EL (cell line): ENCODE measurements around the gene FCRLA.
"Not testable (repeated sequence)": the region's sequence is repeated elsewhere in the genome, so short reads cannot be mapped to it uniquely, and the experiment has no call there.

Experiments used
- DNase-seq: peaks from one replicate; pipeline ENCODE4 v3.0.0-alpha.2; 2016

Gene FCRLA

DNA sequence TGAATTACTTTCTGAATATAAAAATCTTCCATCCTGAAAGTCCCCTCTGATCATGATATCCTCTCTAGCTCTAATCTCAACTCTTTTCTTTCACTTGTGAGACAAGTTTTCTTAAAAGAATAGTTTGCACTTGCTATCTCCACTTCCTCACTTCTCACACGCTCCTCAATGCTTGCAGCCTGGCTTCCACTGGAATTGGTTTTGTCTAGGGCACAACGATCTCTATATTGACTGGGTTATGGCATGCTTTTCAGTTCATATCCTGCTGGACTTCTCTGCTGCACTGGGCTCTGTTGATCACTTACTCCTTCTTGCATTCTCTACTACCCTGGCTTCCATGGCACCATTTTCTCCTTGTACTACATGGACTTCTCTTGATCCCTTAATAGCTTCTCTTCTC lies 474 bp downstream of the FCRLA start:
- DNase-seq: no peak

DNA sequence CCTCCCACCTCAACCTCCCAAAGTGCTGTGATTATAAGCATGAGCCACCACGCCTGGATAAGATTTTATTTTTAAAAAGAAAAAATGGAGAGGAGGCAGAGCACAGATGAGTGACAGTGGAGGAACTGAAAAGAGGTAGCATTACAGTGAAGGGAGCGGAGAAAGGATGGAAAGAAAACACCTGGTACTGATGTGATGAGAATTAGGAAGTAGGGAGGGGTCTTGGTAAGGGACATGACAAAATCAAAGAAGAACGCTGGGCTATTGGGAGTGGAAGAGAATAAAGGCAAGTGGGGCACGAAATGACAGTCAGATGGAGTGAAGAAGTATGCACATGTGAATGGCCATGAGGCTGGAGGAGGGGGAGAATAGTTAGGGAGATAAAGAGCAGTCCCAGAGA lies 2.3 kb downstream of the FCRLA start:
- DNase-seq: no peak

DNA sequence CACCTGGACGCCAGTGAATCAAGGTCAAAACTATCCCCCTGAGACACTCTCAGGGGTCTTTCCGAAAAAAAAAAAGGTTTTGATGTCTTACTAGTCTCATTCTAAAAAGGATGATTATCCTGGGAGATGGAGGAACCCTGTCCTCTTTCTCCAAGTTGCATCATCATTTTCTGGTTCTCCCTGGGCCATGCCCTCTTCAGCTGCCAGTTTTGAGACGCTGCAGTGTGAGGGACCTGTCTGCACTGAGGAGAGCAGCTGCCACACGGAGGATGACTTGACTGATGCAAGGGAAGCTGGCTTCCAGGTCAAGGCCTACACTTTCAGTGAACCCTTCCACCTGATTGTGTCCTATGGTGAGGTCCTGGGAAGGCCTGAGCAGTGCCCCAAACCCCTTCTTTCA lies 3.5 kb downstream of the FCRLA start:
- no peak for DNase-seq

DNA sequence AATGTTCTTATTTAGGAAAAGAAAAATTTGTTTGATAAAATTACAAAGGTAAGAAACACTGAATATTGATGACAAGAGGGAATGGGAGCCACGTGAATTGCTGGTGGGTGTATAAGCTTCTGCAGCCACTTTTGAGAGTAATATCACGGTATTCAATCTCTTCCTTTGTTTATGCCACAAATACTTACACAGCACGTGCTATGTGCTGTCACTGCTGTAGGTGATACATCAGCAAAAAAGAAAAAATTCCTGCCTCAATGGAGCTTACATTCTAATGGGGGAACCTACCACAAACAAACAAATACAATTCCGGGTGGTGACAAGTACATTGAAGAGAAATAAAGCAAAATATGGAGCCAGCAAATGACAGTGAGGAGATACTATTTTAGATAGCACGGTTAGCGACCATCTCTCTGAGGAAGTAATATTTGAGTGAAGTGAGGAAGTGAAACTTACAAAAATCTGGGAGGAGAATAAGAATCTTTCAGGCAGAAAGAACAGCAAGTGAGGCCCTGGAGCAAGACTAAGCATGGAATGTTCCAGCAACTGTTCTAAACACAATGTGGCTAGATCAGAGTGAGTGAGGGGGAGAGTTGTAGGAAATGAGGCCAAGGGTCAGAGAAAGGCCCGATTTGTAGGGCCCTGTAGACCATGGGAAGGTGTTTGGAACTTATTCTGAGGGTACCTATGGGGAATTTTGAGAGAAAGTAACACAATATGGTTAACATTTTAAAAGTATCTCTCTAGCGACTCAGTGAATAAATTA lies 11.7 kb downstream of the FCRLA start:
- DNase-seq: no peak

DNA sequence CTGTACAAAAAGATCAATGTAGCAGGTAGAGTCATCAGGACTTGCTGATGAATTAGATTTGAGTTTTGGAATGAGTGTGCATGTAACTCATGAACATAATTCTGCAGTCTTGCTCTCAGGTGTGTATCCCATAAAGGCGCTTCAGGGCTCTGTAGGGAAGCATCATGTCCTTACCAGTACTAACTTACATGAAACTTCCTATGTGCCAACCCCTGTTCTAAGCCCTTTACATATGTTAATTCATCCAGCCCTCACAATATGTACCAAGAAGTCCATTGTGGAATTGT lies 12.2 kb downstream of the FCRLA start:
- no peak for DNase-seq

DNA sequence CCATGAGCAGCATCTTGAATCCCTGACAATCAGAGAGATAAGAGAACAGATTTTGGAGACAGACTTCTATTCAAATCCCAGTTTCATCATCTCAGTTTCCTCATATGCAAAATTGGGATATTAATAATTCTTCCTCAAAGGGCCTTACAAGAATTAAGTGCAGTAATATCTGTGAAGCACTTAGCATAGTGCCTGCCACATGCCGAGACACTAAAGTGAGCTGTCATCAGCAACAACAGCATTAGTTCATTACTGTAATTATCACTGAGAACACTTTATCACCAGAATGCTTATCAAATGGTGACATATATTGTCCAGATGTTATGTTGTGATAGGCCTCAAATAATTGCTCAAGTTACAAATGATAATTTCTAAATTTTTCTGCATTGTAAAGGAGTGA lies 13.4 kb downstream of the FCRLA start:
- DNase-seq: no peak

DNA sequence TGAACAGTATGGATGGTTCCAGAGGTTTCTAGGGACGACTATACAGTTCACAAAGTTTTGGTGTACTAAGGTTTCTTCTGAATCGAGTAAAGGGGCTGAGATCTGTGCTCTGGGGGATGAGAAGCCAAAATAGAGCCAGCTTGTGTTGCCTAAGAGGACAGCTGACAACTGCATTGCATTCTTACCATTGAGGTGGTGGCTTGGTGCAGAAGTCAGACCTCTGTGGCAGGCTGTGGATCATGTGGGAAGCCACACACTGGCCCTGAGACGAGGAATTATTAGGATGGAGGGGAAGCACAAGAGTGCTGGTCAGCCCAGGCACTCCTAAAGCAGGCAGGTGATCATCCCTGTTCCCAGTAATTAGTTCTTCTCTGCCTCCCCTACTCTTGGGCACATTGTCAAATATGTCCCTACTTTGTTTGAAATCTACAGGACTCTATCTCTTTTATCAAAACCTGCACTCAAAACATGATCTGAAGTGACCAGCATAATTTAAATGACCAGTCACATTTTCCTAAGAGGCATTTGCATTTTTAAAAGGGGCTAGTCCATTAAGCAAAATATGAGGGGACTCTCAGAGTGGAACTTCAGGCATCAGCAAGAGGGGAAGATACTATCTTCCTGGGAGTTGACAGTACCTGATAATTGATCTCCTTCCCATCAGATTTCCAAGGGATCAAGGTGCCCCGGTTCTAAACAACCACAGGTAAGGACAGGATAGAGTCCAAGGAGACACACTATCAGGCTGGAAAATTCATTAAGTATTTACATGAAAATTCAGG lies 14.1 kb downstream of the FCRLA start, which contains the start of gene FCRLB:
Gene FCRLB, plus strand, starts transcription at position 589 of the 782 bp plus-strand sequence. CDS start 1,129 bp downstream, outside the sequence.
- DNase-seq: no peak

DNA sequence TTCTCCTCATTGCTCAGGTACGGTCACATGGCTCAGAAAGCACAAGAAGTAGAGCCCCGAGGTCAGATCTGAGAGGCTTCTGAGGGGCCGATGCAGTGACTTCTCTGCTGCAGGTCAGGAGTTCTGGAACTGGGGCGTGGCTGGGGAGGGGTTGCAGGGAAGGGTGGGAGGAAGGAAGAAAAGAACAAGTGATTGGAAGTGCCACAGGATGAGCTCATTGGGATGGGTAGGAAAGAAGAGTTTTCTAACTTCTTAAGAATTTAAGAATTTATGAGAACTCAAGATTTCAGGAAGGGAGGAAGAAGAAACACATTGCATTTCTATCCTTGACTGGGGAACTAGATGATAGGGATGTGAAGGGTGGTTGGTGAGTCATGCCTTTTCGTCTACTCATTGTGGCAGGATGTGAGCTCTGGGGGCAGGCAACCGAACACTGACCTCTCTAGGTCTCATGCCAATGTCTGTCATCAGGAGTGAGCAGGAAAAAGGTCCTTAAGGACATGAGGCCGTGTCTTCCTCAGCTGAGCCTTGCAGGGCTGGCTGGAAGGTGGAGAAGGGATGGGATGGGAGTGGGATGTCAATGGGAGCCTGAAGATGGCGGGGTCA lies 14.8 kb downstream of the FCRLA start:
- DNase-seq: peak; percentile 98

DNA sequence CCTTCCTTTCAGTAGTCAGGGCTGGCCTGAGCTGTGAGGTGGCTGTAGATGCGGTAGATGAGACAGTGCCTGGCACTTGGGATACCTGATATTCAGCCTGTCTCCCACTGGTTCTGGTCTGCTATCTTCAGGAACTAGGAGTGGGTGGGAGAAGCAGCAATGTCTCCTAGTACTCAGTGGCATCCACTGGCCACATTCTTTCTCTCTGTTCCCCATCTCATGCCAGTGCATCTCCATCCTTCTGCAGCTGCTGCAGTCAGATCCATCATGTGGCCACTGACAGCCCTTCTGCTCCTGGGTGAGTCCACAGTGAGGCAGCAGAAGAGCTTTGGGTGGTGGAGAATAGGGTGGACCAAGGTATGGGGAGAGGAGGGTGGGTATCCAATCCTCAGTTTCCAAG lies 15.4 kb downstream of the FCRLA start:
- no peak for DNase-seq

DNA sequence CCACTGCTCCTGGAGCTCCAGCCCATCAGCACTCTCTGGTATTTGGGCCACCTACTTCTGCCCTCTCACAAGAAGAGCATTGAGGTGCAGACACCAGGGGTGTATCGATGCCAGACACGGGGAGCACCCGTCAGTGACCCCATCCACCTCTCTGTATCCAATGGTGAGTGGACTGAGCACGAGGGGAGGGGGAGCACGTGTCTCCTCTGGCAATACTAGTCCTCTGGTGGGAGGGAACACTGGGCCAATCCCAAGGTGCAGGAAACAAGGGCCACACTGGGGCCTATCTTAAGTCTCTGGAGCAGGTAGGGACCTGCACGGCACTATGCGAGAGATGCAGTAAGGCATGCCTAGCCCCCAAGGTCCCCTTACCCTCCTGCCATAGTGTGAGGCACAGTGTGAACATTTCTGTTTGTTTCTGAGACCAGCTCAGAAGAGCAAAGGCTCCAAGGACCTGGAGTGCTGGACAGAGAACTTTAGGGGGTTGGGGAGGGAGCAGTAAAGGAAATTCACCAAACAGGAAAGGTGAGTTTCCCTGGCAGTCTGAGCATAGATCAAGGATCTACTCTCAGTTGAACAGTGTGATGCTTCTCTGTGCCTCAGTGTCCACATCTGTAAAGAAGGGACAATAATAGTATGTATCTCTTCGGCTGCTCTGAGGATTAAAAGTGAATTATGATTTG lies 16.6 kb downstream of the FCRLA start:
- DNase-seq: no peak

DNA sequence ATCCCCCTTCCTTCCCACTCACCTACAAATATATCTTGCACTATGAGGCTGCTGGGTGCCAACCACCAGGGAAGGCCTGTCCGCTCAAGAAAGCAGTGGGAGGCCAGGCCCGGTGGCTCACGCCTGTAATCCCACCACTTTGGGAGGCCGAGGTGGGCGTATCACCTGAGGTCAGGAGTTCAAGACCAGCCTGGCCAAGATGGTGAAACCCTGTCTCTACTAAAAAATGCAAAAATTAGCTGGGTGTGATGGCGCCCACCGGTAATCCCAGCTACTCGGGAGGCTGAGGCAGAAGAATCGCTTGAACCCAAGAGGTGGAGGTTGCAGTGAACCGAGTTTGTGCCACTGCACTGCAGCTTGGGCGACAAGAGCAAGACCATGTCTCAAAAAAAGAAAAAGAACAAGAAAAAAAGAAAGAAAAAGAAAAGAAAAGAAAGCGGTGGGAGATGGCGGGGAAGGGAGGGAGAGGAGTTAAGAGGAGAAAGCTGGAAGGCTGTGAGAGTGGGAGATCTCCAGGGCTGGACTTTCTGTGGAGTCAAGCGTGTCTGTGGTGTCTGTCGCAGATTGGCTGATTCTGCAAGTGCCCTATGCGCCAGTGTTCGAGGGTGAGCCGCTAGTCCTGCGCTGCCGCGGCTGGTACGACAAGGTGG lies 18.4 kb downstream of the FCRLA start:
- DNase-seq: not testable (repeated sequence)

DNA sequence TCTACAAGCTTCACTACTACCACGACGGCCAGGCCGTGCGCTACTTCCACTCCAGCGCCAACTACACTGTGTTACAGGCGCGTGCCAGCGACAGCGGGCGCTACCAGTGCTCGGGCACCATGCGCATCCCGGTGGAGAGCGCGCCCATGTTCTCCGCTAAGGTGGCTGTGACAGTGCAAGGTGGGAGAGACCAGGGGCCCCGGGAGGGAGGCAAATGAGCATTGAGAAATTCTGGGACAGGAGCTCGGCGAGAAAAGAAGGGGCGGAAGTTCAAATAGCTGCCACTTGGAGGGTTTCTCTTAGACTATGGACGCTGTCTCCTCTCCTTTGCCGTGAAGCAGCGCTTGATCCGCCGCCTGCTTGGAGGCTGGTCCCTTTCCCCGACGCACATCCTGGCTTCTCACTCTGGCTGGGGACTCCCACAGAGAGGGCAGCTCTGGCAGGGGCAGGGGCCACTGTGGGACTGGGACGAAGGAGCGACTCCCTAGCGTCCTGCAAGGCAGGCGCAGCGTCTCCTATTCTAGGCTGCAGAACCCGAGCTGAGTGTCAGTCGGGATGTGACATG lies 19.0 kb downstream of the FCRLA start:
- peak; percentile 61 for DNase-seq

DNA sequence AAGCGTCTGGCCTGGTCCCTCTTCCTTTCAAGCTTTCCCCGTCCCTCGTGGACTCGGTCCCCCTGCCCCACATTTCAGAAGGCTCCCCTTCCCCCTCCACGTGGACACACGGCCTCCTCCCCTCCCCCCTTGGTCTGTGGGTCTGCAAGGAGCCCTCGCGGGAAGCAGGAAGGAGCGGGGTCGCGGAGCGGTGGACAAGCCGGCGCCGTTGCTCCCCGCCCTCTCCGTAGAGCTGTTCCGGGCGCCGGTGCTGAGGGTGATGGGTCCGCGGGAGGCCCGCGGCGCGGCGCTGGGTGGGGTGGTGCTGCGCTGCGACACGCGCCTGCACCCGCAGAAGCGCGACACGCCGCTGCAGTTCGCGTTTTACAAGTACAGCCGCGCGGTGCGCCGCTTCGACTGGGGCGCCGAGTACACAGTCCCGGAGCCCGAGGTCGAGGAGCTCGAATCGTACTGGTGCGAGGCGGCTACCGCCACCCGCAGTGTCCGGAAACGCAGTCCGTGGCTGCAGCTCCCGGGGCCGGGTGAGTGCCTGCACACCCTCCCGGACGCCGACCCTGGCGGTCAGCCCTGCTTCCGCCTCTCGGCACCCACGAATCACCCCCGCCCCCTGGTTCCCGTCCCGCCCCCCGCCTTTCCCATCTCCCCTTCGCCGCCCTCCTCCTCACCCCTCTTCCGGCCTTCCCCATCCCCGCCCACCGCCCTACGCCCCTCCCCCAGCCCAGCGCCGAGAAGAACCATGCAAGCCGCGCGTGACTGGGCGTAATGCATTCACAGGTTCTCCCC lies 19.6 kb downstream of the FCRLA start:
- peak; percentile 92 for DNase-seq

DNA sequence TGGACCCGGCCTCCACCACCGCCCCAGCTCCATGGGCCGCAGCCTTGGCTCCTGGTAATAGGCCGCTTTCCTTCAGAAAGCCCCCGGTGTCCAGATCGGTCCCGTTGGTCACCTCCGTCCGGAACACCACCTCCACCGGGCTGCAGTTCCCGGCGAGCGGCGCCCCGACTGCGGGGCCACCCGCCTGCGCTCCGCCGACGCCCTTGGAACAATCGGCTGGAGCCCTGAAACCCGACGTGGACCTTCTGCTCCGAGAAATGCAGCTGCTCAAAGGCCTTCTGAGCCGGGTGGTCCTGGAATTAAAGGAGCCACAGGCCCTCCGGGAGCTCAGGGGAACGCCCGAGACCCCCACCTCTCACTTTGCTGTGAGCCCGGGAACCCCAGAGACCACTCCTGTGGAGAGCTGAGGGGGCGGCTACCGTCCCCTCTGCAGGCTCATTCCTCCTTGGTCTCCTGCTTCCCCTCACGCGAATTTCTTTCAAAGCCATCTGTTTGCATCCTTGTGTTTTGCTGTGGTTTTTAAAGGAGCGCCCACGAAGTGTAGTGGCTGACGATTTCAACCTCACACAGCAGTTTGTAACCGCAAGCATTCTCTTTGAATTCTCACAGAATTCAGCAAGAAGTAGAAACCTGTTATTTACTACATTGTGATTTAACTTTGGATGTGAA lies 20.4 kb downstream of the FCRLA start:
- DNase-seq: peak; percentile 78

DNA sequence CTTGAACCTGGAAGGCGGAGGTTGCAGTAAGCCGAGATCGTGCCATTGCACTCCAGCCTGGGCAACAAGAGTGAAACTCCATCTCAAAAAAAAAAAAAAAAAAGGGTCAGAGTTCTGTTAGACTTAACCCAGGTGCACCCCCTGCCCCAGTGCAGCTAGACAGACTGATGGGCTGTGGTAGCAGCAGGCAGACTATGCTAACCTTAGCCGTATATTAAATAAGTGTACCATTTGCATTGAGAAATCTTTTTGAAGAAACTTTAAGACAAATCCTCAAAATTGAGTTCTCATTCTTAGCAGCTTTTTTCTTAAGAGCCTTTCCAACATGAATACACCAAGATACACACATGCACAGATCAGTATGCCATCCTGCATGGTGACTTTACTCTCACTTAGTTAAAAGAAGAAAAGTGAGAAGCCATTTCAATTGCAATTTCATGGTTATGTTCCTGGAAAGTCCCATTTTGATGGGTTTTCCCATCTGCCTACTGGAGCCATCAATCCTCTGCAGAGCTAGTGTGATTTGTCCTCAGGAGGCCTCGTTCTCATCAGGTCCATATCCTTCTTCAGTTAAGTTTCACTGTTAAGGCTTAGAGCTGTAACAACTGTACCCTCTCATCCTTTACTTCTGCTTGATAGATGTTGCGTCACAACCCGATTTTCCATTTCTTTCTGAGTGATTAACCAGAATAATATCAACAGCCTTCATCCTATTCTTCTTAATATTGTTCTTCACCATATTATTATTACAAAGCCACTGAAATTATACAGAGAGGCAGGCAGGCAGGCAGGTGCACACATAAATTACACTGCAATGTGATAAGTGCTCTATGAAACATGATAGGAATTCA lies 21.6 kb downstream of the FCRLA start:
- no peak for DNase-seq

DNA sequence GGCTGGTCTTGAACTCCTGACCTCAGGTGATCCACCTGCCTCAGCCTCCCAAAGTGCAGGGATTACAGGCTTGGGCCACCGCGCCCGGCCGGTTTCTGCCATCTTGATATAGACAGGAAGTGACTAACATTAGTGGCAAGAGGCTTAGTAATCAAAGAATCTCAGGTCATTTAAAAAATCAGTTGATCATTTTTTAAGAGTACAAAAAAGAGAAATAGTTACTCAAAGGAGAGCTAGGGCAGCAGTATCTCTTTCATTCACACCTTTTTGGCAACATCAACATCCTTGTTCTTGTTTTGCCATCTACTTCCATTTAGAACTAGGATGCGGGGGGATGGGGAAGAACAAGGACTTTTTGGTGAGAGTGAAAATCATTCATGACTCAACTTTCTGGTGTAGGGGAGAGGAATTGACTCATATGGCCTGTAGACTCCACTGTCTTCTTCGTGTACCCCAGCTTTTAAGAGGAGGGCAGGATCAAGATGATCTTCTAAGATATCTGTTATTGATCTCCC lies 23.1 kb downstream of the FCRLA start:
- peak; percentile 82 for DNase-seq

DNA sequence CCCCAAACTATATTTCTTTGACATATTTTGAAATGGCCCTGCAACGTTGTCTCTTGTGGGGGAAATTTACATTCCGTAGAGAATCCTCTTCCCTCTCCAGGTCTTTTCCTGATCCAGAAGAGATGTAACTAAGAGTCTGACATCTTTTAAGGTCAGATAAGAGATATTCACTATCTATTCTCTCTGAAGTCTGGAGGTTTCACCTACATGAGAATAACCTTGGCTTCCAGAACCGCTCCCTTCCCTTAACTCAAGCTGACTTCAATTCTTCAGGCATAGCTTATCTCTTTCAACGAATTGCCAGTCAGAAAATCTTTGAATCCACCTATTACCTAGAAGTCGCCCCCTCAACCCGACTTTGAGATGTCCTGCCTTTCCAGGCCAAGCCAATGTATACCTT lies 24.2 kb downstream of the FCRLA start:
- no peak for DNase-seq

DNA sequence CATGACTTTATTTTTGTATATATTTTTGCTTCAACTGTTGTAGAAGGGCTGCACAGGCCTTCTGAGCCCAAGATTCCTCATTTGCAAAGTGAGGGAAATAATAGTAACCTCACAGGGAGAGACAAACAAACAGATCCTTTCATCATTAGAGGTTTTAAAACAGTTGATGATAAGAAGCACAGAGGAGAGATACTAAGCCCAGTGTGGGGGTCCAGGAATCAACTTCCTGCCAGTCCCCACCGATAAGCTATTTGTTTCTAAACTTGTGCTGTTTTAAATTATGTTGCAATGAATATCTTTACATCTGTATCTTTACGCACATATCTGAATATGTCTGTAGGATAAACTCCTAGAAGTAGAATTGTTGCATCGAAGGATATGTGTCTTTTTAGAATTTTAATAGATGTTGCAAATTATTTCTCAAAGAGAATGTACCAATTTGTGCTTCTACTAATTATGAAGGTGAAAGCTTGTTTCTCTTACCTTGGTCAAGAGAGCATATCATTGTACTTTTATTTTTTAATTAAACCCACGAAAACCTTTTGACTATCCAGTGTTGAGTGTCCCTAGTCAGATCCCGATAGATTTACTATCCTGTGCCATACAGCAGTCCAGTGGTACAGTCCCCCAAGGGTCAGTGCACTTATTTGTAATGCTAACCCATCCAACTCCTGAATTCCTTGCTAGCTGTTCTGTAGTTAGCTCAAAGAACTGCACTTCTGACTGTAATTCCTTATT lies 25.1 kb downstream of the FCRLA start:
- no peak for DNase-seq

DNA sequence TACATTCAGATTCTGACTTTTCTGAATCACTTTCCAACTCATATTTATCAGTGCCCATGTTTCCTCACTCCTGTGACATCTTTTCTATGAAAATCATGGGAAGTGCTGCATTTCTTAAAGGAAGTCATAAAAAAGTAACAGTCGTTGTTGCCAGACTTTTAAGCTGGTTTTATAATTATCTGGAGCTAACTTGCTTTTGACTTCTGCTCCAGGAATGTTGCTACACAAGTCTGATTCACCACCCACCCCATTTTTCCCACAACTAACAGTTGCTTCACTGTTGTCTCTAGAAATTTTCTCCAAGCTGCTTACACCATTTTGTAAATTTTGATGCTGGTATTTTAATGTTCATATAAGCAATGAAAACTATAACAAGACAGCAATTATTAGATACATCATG lies 26.5 kb downstream of the FCRLA start:
- peak; percentile 89 for DNase-seq
